ENCODE data around the gene KSR1. TPM values are rescaled to one million over a fixed set of nuclear protein-coding genes. Genes with fewer than 3 reads are reported as not detected.
"Not testable (repeated sequence)": the region's sequence is repeated elsewhere in the genome, so short reads cannot be mapped to it uniquely, and the experiment has no call there.

The KSR1 gene
- total RNA-seq = 59.6 TPM
- long read RNA-seq, partial matches to known transcripts = 4 of 19 reads
- long read RNA-seq, other reads (novel, unspliced or antisense) = 15 of 19 reads

GRCh38 chr17:27455914-27456680, at the start of gene KSR1:
TSS of gene KSR1 (plus strand) at chr17:27456448. CDS start at chr17:27456644, 196 bp downstream.
- TF ChIP-seq CTCF (IDR thresholded peaks at IDR 0.05) = peak; percentile 52
- intact Hi-C loops (cut with DNase I) = no loop called here
- DNase-seq = peak; percentile 93

GRCh38 chr17:27407916-27408864, 48.1 kb upstream of the KSR1 start:
- no peak for ATAC-seq
- Histone ChIP-seq H3K36me3 (no peaks in the 10 kb centered on the region), H3K27ac (no peak overlapping the region), H3K4me3 (no peak overlapping the region), H3K4me1 (peaks cover 6% of the 10 kb centered on the region), H3K27me3 (ENCODE audit: low read depth) (no peaks in the 10 kb centered on the region), H3K9me3 (no peaks in the 10 kb centered on the region)
- no peak for TF ChIP-seq CTCF (IDR thresholded peaks at IDR 0.05)
- no peak for DNase-seq
- intact Hi-C loops (cut with DNase I) = no loop called here

More at GRCh38 chr17:27455914-27456680, at the start of gene KSR1:
- Histone ChIP-seq H3K27me3 (ENCODE audit: low read depth) (no peaks in the 10 kb centered on the region), H3K36me3 (no peaks in the 10 kb centered on the region), H3K27ac (peak within 1 kb of the TSS; percentile 83), H3K9me3 (no peaks in the 10 kb centered on the region), H3K4me3 (peak within 1 kb of the TSS; percentile 91), H3K4me1 (peaks cover 40% of the 10 kb centered on the region)
- ATAC-seq = peak; percentile 97 to 99

GRCh38 chr17:27408891-27409290, 47.4 kb upstream of the KSR1 start:
- H3K9me3 ChIP-seq = no peaks in the 10 kb centered on the region
- DNase-seq = no peak
- H3K4me1 ChIP-seq = peaks cover 6% of the 10 kb centered on the region
- TF ChIP-seq CTCF (IDR thresholded peaks at IDR 0.05) = no peak
- H3K27me3 ChIP-seq (ENCODE audit: low read depth) = no peaks in the 10 kb centered on the region
- ATAC-seq = no peak
- no peak overlapping the region for H3K27ac ChIP-seq
- intact Hi-C loops (cut with DNase I) = no loop called here
- H3K36me3 ChIP-seq = no peaks in the 10 kb centered on the region
- H3K4me3 ChIP-seq = no peak overlapping the region

- H3K27ac ChIP-seq; DNase-seq; H3K4me3 ChIP-seq; H3K36me3 ChIP-seq; intact Hi-C loops (cut with DNase I); ATAC-seq; H3K9me3 ChIP-seq; H3K27me3 ChIP-seq (ENCODE audit: low read depth); H3K4me1 ChIP-seq: not testable (repeated sequence)
Observed at GRCh38 chr17:27412158-27412557, 44.1 kb upstream of the KSR1 start.

- H3K4me3 ChIP-seq = no peak overlapping the region
- H3K9me3 ChIP-seq = no peaks in the 10 kb centered on the region
- peak; percentile 38 to 47 for ATAC-seq
- H3K36me3 ChIP-seq = no peaks in the 10 kb centered on the region
- H3K27ac ChIP-seq = peak overlapping the region; percentile 0
- peaks cover 4% of the 10 kb centered on the region for H3K4me1 ChIP-seq
- no peaks in the 10 kb centered on the region for H3K27me3 ChIP-seq (ENCODE audit: low read depth)
- intact Hi-C loops (cut with DNase I) = no loop called here
- no peak for TF ChIP-seq CTCF (IDR thresholded peaks at IDR 0.05)
- DNase-seq = no peak
Observed at GRCh38 chr17:27413315-27413714, 42.9 kb upstream of the KSR1 start.
